HG03159 (cell line): ENCODE results near the gene PDCD1LG2.

ENCODE experiments used
- ATAC-seq: cut with Tn5 transposase; IDR thresholded peaks from one replicate; pipeline ENCODE4 v1.9.1; 2021; ENCODE audit warnings: mild to moderate bottlenecking, moderate library complexity; ENCODE audit not compliant: unreplicated experiment

PDCD1LG2 gene

DNA sequence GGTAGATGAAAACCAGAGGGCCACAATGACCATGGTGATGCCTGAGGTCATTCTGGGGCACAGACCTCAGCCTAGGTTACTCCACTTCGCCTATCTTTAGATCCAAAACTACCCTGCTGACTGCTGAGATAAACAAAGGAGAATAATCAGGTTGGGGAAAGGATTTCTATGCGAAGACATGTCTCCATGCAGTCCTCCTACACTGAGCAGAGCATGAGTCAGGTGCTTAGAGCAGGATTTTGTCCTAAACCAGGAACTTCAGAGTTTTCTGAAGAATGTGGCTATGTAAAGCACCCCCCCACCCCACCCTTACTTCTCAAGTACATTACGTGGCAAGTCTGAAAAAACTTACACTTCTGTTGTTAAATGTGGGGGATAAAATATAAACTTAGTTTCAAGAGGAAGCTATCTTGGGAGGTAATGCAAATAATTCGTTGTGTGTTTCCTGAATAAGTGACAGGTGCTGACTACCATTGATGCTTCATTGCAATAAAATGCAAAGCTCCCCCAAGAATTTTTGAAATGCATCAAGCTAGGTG is 19.4 kb downstream of the PDCD1LG2 start:
- ATAC-seq: peak; percentile 36

GRCh38 chr9:5531101-5531882 is 21.0 kb downstream of the PDCD1LG2 start:
- no peak for ATAC-seq

- ATAC-seq: no peak
These were observed 22.0 kb downstream of the PDCD1LG2 start for GRCh38 chr9:5532306-5532705.

DNA sequence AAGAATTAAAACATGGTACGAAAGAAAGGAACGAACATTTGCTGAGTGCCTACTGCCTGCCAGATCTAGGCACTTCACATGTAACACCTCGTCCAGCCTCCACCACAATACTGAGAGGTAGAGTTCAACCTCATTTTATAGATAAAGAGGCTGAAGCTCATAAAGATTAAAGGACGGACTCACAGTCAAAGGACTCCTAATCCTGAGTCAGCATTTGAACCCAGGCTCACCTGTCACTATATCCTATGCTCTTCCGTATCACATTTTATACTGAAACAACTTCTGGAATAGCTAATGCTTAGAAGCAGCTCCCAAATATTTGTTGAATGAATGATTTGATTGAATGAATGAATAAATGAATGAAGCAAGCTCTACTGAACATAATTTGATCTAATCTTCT is 22.5 kb downstream of the PDCD1LG2 start:
- no peak for ATAC-seq

DNA sequence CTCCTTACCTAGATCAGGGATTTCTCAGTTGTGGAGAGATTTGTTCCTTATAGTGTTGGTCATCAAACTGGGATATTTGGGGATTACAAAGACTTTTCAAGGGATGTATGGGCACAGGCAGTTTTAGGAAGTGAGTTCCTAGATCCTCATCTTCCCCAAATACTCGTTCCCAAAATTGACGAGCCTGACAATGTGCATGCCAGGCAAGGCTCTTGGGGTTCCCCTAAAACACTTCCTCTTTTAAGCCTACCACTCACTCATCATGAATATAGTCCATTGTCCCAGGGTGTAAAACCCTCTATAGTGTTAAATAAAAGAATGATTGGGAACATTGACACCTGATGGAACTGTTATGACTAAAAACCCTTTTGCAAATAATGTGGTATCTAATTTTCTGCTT is 26.4 kb downstream of the PDCD1LG2 start:
- ATAC-seq: no peak

DNA sequence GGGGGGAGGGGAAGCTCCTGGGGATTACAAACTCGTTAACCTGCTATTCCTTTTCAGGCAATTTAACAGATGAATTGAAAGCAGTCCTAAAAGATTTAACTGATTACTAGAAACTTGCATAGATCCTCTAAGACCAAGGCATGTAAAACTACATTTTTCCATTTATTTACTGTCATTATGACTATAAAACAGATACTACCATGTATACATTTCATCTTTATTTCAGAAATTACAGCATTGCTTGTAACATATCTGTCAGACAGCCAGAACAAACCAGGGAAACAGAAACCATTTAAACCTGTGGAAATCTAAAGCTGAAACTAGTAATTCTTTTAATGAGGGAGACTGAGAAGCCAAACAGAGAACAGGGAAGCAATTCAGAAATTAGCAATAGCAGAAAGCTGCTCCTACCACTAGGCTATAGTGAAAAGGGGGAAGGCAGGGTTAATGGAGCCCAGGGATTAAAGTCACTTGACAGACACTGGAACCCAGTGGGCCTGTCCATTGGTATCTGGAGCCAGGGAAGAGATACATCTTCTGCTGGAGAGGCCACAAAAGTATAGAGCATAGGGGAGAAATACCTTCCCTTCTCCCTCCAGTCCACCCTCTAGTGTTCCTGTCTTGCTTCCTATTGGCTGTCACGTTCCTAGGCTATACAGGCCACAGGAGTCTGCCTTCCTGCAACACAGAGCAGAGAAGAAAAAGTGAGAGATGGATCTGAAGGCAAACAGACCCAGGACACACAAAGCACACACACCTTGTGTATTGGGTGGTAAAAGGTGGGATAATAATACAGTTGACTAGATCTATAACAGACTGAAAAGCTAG is 33.8 kb downstream of the PDCD1LG2 start:
- ATAC-seq: no peak

DNA sequence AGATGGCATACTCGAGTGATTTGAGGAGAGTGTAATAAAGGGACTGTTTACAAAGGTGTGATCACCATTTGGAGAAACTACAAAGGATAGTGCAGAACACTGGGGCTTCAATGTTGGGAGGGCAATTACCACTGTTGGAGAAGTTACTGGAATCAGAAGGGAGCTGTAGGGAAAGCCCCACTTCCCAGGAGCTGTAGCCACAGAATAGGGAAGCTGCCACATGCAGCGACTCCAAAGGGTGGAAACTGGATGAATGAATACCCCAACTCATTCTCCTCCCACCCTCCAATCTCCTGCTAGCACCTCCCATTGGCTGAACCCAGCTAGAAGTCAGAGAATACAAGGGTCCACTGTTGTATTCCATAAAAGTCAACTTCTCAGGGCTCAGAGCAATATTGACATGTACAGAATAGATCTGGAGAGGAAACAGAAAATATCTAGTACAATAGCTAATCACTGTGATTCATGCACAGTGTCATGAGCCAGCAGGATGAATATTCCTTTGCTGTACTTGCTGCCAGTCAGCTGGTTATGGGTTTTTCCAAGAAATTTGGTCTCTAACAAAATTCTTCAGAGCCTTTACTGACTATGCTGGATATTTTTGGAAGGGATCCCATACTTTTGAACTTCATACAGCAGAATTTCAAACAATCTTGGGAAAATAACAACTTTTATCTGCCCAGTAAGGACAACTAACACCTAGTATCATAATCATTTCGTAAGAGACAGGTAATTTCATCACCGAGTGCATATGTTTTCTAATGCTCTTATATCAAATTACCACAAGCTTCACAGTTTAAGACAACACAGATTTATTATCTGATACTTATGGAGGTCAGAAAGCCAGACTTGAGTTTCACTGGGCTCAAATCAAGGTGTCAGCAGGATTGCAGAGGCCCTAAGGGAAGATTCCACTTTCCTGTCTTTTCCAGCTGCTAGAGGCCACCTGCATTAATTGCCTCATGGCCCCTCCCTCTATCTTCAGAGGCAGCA is 39.6 kb downstream of the PDCD1LG2 start:
- no peak for ATAC-seq

GRCh38 chr9:5551368-5552150 is 41.2 kb downstream of the PDCD1LG2 start:
- ATAC-seq: no peak

DNA sequence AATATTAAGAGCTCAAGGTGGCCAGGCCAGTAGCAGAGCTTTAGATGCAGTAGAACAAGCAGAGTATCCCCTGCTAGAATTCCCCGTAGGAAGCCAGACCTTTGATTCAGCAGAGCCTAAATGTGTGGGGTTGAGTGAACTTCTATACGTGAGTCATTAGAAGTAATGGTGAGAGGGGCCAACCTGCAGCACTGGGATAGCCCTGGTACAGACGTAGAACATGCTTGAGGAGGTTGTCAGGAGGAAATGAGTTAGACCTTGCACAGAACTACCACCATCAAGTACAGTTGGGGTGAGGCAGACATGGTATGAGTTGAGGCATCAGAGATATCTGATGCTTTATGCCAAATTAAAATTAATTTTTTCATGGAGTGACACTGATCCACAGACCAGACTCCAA is 42.0 kb downstream of the PDCD1LG2 start:
- ATAC-seq: no peak

GRCh38 chr9:5553211-5553610 is 42.9 kb downstream of the PDCD1LG2 start:
- ATAC-seq: no peak

- ATAC-seq: no peak
These were observed 43.9 kb downstream of the PDCD1LG2 start for GRCh38 chr9:5554254-5554653.

GRCh38 chr9:5556101-5556705 is 45.9 kb downstream of the PDCD1LG2 start:
- ATAC-seq: no peak

DNA sequence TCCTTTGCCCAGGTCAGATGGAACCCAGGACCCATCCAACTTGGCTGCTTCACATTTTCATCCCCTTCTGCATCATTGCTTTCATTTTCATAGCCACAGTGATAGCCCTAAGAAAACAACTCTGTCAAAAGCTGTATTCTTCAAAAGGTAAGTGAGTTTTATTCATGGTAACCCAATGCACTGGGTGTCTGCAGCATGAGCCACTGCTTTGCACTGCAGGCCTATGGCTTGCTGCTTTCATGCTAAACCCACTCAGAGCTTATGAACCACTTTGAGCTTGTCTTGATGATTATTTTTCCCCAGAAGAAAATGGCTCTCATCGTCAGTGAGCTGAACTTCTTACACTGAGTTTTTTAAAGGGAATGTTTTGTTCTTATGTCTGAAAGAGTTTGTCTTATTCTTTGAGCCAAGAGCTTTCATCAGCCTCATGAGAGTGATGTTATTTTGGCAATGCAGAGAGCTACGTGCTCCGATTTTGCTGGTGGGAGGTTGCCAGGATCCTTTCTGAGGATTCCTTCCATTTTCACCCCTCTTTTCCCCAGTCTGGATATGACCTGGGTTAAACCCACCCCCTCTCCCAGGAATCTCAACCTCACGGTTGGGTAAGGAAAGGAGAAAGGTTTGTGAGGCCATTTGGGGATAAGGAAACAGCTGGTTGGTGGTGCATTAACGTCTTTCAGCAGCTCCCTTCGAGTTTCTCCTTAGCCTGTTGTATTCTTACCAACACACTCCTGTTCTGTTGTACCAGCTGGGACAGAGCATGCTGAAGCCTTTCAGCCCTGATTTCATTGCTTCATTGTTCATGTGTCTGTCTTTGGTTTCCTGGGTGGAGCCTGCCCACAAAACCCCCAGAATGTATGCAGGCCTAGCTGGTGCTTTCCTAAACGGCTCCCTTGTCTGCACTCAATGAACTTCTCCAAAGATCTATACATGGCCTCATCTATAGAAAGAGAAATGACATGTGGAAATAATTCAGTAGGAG is 47.6 kb downstream of the PDCD1LG2 start:
- no peak for ATAC-seq

DNA sequence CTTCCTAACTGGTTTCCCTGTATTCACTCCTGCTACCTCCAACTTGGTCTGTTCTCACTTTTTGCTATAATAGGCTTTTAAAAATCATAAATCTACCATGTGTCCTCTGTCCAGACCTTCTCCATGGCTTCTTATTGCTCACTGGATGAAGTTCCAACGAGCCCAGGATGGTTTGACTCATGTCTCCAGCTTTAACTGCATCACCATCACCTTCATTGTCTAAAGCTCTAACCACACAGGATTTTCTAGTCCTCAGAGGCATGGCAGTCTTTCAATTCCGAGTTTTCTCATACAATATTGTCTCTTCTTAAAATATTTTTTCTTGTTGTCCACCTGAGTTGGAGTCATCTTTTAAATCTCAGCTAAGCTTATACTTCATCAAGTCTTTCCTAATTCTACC is 49.3 kb downstream of the PDCD1LG2 start:
- ATAC-seq: no peak

GRCh38 chr9:5560443-5561100 is 50.2 kb downstream of the PDCD1LG2 start:
- no peak for ATAC-seq

DNA sequence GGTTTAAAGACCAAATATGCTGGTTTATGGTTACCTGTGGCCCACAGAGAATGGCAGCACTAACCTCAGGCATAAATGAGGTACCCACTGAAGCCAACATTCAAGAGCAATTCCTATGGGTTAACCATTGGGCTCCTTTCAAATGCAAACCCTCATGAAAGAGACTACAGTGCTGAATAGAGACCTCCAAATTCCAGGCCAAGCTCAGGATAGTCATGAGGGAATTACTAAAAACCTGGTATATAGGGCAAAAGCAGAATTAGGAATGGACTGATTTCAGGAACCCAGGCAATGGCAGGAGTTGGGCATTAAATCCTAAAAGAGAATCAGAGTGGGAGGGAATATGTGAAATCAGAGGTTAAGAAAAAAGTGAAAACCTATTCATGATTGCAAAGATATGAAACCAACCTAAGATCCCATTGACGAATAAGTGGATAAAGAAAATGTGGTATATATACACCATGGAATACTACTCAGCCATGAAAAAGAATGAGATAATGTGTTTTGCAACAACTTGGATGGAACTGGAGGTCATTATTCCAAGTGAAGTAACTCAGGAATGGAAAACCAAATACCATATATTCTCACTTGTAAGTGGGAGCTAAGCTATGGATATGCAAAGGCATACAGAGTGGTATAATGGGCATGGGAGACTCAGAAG is 51.6 kb downstream of the PDCD1LG2 start:
- no peak for ATAC-seq

GRCh38 chr9:5562806-5563416 is 52.6 kb downstream of the PDCD1LG2 start:
- ATAC-seq: no peak
